HepG2 (cell line): ENCODE measurements around the gene PRKACB. TPM values are rescaled to one million over a fixed set of nuclear protein-coding genes. Genes with fewer than 3 reads are reported as not detected.

ENCODE experiments used
- ATAC-seq: fragments of 200-7000 bp; cut with Tn5 transposase; 3 replicates; pipeline ENCODE4 v1.9.1; 2020; ENCODE audit warnings: mild to moderate bottlenecking, moderate library complexity
- BruUV-seq: library from RNA; stranded (reverse); fragments of 400-500 nt; replicated peaks from 2 replicates; lab custom pipeline; 2021; lab: Mats Ljungman, UMichigan
- CTCF ChIA-PET: fragments of 300-600 bp; formaldehyde crosslinking; extraction: SDS; loops from one replicate; lab custom pipeline; 2021; ENCODE audit warnings: low total read pairs, inconsistent platforms, low intra/inter-chr PET ratio; lab: Yijun Ruan, JAX
- POLR2A ChIA-PET: fragments of 350-600 bp; sonication (Branson Sonifier 250); formaldehyde crosslinking; loops from one replicate; lab custom pipeline; 2020; ENCODE audit warnings: antibody characterized with exemption, inconsistent platforms; lab: Yijun Ruan, JAX
- DNase-seq: peaks from one replicate; pipeline ENCODE4 v3.0.0-alpha.2; 2015; ENCODE audit warnings: low spot score
- FAIRE-seq: peaks from 3 replicates; lab custom pipeline; 2011; peaks lifted over from hg19 to GRCh38; lab: Jason Lieb, UNC
- H2AFZ ChIP-seq: one replicate; pipeline ENCODE4 v1.6.1; 2011; ENCODE audit warnings: low read length, inconsistent platforms
- H3K27ac ChIP-seq: fragments of 300-600 bp; 3 replicates; pipeline ENCODE4 v1.8.0; 2011; ENCODE audit warnings: mixed run types, mild to moderate bottlenecking, mixed read lengths, low read length, inconsistent platforms; ENCODE audit not compliant: insufficient read depth; ENCODE audit errors: extremely low read length
- H3K27me3 ChIP-seq, 2 experiments: fragments of 200-600 bp in 1 of 2; 2 replicates in 1 of 2; 3 replicates in 1 of 2; pipeline versions ENCODE4 v1.6.0 to v1.8.0; 2011; ENCODE audit warnings: low read length in 2 of 2, mild to moderate bottlenecking in 2 of 2, moderate library complexity in 2 of 2, inconsistent platforms in 1 of 2; ENCODE audit not compliant: insufficient read depth in 2 of 2, control insufficient read depth in 1 of 2
- H3K36me3 ChIP-seq, 2 experiments: fragments of 200-600 bp in 1 of 2; replicated peaks in 1 of 2; 2 replicates in 1 of 2; 3 replicates in 1 of 2; pipeline versions ENCODE4 v1.5.1 to v1.8.0; 2011; ENCODE audit warnings: low read length in 2 of 2, inconsistent platforms in 1 of 2; ENCODE audit not compliant: insufficient read depth in 2 of 2, control insufficient read depth in 1 of 2
- H3K4me1 ChIP-seq: 2 replicates; pipeline ENCODE4 v1.5.1; 2012; ENCODE audit warnings: low read length, inconsistent platforms; ENCODE audit not compliant: insufficient read depth
- H3K4me2 ChIP-seq: 2 replicates; pipeline ENCODE4 v1.6.0; 2011; ENCODE audit warnings: low read depth, low read length, inconsistent platforms
- H3K4me3 ChIP-seq, 3 experiments: fragments of 200-600 bp in 1 of 3; sonication (generic), shearing (Covaris generic) in 1 of 3; replicated peaks in 1 of 3; 2 replicates each; pipeline ENCODE4 v1.5.1; 2011 to 2016; ENCODE audit warnings: low read length in 3 of 3, inconsistent platforms in 2 of 3, low read depth in 2 of 3, mild to moderate bottlenecking in 2 of 3, control low read depth in 1 of 3, mixed read lengths in 1 of 3; ENCODE audit not compliant: insufficient read depth in 1 of 3
- H3K79me2 ChIP-seq: one replicate; pipeline ENCODE4 v1.6.1; 2011; ENCODE audit warnings: low read length, inconsistent platforms; ENCODE audit not compliant: insufficient read depth
- H3K9ac ChIP-seq: 2 replicates; pipeline ENCODE4 v1.6.0; 2011; ENCODE audit warnings: mild to moderate bottlenecking, low read depth, low read length, inconsistent platforms; ENCODE audit not compliant: insufficient read depth
- H3K9me3 ChIP-seq: 2 replicates; pipeline ENCODE4 v1.5.1; 2012; ENCODE audit warnings: mild to moderate bottlenecking, low read length
- H4K20me1 ChIP-seq: 2 replicates; pipeline ENCODE4 v1.6.0; 2011; ENCODE audit warnings: inconsistent platforms, mild to moderate bottlenecking, low read length, moderate library complexity; ENCODE audit not compliant: insufficient read depth
- HDAC6 ChIP-seq: fragments of 200-600 bp; sonication (generic); IDR thresholded peaks from 2 replicates; pipeline ENCODE4 v1.7.0; 2017; ENCODE audit warnings: mild to moderate bottlenecking, antibody characterized with exemption, low read length, low read depth
- HOXA5 ChIP-seq: sonication (generic); formaldehyde crosslinking; IDR thresholded peaks from 2 replicates; pipeline ENCODE4 v1.4.0; 2020; ENCODE audit warnings: missing genetic modification reagents
- ISL2 ChIP-seq: sonication (generic); formaldehyde crosslinking; IDR thresholded peaks from 2 replicates; pipeline ENCODE4 v1.5.0; 2020; ENCODE audit warnings: missing genetic modification reagents
- KDM3A ChIP-seq: IDR thresholded peaks from 2 replicates; pipeline ENCODE4 v1.6.1; 2018; ENCODE audit warnings: low read depth, missing compliant biosample characterization
- MTF1 ChIP-seq: sonication (generic); formaldehyde crosslinking; IDR thresholded peaks from 2 replicates; pipeline ENCODE4 v1.5.0; 2020; ENCODE audit warnings: missing genetic modification reagents
- NR1H2 ChIP-seq: sonication (generic); formaldehyde crosslinking; IDR thresholded peaks from 2 replicates; pipeline ENCODE4 v1.8.1; 2022; ENCODE audit warnings: low read depth, missing genetic modification reagents, borderline replicate concordance
- SRSF9 ChIP-seq: fragments of 200-400 bp; formaldehyde crosslinking; IDR thresholded peaks from 2 replicates; pipeline ENCODE4 v1.6.1; 2018; ENCODE audit warnings: borderline replicate concordance, mild to moderate bottlenecking, low read depth, low read length; ENCODE audit not compliant: insufficient read depth, poor library complexity, severe bottlenecking
- ZNF142 ChIP-seq: sonication (generic); formaldehyde crosslinking; IDR thresholded peaks from 2 replicates; pipeline ENCODE4 v1.4.0; 2020; ENCODE audit warnings: missing genetic modification reagents
- ZNF256 ChIP-seq: sonication (generic); formaldehyde crosslinking; conservative IDR thresholded peaks from 2 replicates; pipeline ENCODE4 v1.4.0; 2020; ENCODE audit warnings: missing genetic modification reagents
- ZNF564 ChIP-seq: sonication (generic); formaldehyde crosslinking; IDR thresholded peaks from 2 replicates; pipeline ENCODE4 v1.8.1; 2023; ENCODE audit warnings: mild to moderate bottlenecking, missing genetic modification reagents
- ZNF75D ChIP-seq: sonication (generic); formaldehyde crosslinking; IDR thresholded peaks from 2 replicates; pipeline ENCODE4 v1.8.1; 2023; ENCODE audit warnings: missing genetic modification reagents, mild to moderate bottlenecking, borderline replicate concordance
- ZNF772 ChIP-seq: sonication (generic); formaldehyde crosslinking; IDR thresholded peaks from 2 replicates; pipeline ENCODE4 v1.5.0; 2020; ENCODE audit warnings: mild to moderate bottlenecking, missing genetic modification reagents
- ZNF776 ChIP-seq: sonication (generic); formaldehyde crosslinking; IDR thresholded peaks from 2 replicates; pipeline ENCODE4 v1.4.0; 2020; ENCODE audit warnings: mild to moderate bottlenecking, missing genetic modification reagents
- WGBS: methylation state at CpG from one replicate; pipeline ENCODE4 v1.1.6; 2017; ENCODE audit warnings: low lambda C conversion rate; 5-methylcytosine and 5-hydroxymethylcytosine counted together
- in situ Hi-C: cut with HindIII; loops from 2 replicates; pipeline ENCODE4 v1.10.0; 2017; ENCODE audit warnings: low pct_unique_long_range_greater_than_20kb; ENCODE audit not compliant: extremely low pct_ligation_motif_present
- intact Hi-C: fragments of 100-400 bp; cut with micrococcal nuclease; formaldehyde crosslinking; loops from one replicate; pipeline ENCODE4 v1.10.0; 2022; ENCODE audit not compliant: unreplicated experiment
- polyA plus RNA-seq, 8 experiments: library from polyadenylated mRNA; depleted of rRNA in 3 of 8; stranded (reverse) in 7 of 8; unstranded in 1 of 8; fragments of >200 nt; fragmentation: Illumina TruSeq in 4 of 8; extraction: Trizol in 4 of 8; gene quantifications; 2 replicates each; pipeline versions ENCODE4 v1.2.1 to v1.2.3, GENCODE V29; 2011 to 2016; ENCODE audit warnings: low read depth in 4 of 8, missing spikeins in 1 of 8, mixed read lengths in 1 of 8; ENCODE audit not compliant: insufficient read depth in 1 of 8
- total RNA-seq, 5 experiments: library from RNA; depleted of rRNA; stranded (reverse); fragments of >200 nt; fragmentation: Illumina TruSeq; extraction: Trizol; gene quantifications; 2 replicates each; pipeline ENCODE4 v1.2.3, GENCODE V29; 2016; ENCODE audit warnings: low read depth in 1 of 5

Gene PRKACB
- total and polyA plus RNA-seq, 2 of the 13 experiments (the other 11 are each of a cell fraction or from before 2014, with no cell fraction given): 3.5 to 5.8 TPM

GRCh38 chr1:84162295-84162694 is 18.2 kb downstream of the PRKACB start (continued):
- no peak for TF ChIP-seq ZNF142 (CRISPR knock-in tag)
- TF ChIP-seq ZNF256: no peak
- no peak for TF ChIP-seq SRSF9
- no peak for TF ChIP-seq ZNF564
- TF ChIP-seq, all 625 proteins: peak for 0

- no peak overlapping the region for H3K9ac ChIP-seq
- no peaks in the 10 kb centered on the region for H3K4me1 ChIP-seq
- no peak overlapping the region for H2AFZ ChIP-seq
- no peak for FAIRE-seq
- H3K27ac ChIP-seq: no peak overlapping the region
- intact Hi-C loops (no loop called here), in situ Hi-C loops (no loop called here)
- no peak overlapping the region for H3K4me2 ChIP-seq
- no peak for DNase-seq
- 59% methylated on average over 7 of the region's 7 CpGs for WGBS
- no peaks in the 10 kb centered on the region for H3K36me3 ChIP-seq
- ATAC-seq: no peak
- no peaks in the 10 kb centered on the region for H3K9me3 ChIP-seq
- ChIA-PET CTCF (no interaction called here), POLR2A (no interaction called here)
- no peaks in the 10 kb centered on the region for H3K79me2 ChIP-seq
- no peaks in the 10 kb centered on the region for H4K20me1 ChIP-seq
- TF ChIP-seq NR1H2 (CRISPR knock-in tag) (no peak), ISL2 (CRISPR knock-in tag) (no peak), HOXA5 (CRISPR knock-in tag) (no peak), KDM3A (CRISPR knock-in tag) (no peak), ZNF772 (CRISPR knock-in tag) (no peak), ZNF75D (CRISPR knock-in tag) (no peak), HDAC6 (no peak), ZNF776 (CRISPR knock-in tag) (no peak), MTF1 (CRISPR knock-in tag) (no peak)
- no TSS peak for BruUV-seq
- no peak overlapping the region for H3K4me3 ChIP-seq
- H3K27me3 ChIP-seq: no peaks in the 10 kb centered on the region; a peak in 1 of 5 replicates
These were observed 19.3 kb downstream of the PRKACB start for GRCh38 chr1:84163123-84163931.
